Measurements from ENCODE around the gene CYBA.
"Not testable (repeated sequence)": the region's sequence is repeated elsewhere in the genome, so short reads cannot be mapped to it uniquely, and the experiment has no call there.

CYBA gene

DNA sequence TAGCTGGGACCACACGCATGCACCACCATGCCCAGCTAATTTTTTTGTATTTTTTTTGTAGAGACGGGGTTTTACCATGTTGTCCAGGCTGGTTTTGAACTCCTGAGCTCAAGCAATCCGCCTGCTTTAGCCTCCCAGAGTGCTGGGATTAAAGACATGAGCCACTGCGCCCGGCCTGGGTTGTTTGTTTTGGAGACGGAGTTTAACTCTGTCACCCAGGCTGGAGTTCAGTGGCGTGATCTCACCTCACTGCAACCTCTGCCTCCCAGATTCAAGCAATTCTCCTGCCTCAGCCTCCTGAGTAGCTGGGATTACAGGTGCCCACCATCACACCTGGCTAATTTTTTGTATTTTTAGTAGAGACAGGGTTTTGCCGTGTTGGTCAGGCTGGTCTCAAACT lies 41.4 kb downstream of the CYBA start:
- not testable (repeated sequence) for DNase-seq

GRCh38 chr16:88608076-88608475 lies 42.8 kb downstream of the CYBA start:
- no peak for DNase-seq

DNA sequence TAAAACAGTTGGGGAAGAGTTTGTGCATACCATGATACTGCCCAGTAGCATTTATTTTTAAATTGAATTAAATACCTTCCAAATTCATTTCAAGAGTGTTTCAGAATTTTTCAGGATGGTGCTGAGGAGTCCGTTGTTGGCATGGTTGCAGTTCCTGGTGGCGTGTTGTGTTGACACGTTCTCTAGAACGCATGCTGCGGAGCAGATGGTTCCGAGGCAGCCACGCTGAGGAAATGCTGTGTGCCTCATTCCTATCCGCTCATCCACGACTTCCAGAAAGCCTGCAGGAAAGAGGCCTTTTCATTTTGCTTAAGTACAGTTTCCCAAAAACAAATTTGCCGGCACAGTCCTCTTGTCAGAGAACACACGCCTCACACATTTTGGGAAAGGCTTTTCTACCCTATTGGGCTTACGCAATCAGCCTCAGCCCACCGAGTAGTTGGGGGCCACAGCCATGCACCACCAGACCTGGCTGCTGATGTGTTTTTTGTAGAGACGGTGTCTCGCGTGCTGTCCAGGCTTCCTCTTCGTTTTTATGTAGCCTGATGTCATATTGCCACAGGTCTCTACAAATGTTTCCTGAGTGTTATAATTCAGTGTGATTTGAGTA lies 44.6 kb downstream of the CYBA start:
- DNase-seq: no peak

- no peak for DNase-seq
Measured at GRCh38 chr16:88605186-88606147, 45.4 kb downstream of the CYBA start.

DNA sequence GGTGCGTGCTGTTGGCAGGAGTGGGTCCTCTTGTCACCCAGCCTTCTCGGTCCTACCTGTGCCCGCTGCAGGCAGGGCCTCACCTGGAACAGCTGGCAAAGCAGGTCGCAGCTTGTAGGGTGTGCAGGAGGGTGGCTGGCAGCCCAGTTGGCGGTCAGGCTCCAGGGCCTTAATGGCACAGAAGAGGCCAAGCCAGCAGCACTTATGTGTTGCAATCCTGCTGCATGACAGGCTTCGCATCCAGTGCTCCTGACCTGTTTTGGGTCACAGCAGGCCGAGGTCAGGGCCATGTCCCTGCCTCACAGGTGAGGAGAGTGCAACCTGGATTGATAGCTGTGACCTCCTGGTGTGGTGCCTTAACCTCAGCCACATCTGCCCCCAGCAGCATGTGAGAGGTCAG lies 48.8 kb downstream of the CYBA start:
- DNase-seq: no peak

- no peak for DNase-seq
Measured at GRCh38 chr16:88601313-88602036, 49.4 kb downstream of the CYBA start.

DNA sequence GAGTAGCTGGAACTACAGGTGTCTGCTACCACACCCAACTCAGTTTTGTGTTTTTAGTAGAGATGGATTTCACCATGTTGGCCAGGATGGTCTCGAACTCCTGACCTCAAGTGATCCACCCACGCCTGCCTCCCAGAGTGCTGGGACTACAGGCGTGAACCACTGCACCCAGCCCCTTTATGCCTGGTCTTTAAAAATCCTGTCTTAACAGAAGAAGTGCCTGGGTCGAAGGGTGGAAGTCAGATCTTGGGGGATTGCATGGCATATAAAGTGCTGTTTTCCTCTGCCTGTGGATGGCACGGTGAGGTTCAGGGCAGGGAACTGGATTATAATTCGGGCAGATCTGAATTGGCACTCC lies 50.3 kb downstream of the CYBA start:
- no peak for DNase-seq

GRCh38 chr16:88599825-88600538 lies 50.9 kb downstream of the CYBA start:
- DNase-seq: no peak

GRCh38 chr16:88599092-88599733 lies 51.6 kb downstream of the CYBA start:
- DNase-seq: no peak

DNA sequence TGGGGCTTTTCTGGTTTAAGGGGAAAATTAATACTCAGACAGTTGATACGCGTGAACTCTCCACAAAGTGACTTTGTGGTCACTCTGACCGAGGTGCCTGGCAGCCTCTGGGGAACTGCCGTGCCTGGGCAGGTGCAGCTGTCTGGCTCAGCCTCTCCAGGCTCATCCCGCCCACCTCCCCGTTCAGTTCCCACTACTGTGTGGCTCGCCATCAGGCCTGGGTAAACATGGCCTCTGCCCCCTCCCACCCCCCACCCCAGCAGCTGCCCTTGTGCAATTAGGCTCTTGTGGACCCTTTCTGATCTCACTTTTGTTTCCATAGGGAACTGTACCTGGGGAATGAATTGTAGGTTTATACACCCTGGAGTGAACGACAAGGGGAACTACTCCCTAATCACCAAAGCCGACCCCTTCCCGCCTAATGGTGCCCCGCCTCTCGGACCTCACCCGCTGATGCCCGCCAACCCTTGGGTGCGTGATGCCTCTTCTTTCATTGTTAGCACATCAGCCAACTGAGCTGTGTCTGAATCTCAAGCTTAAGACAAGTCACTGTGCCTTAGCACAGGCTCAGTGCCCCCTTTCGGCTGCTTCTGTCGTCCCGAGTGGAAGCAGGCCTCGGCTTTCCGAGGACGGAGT lies 52.9 kb downstream of the CYBA start:
- DNase-seq: no peak

GRCh38 chr16:88596483-88596882 lies 54.4 kb downstream of the CYBA start:
- no peak for DNase-seq

GRCh38 chr16:88595921-88596320 lies 54.9 kb downstream of the CYBA start:
- no peak for DNase-seq

DNA sequence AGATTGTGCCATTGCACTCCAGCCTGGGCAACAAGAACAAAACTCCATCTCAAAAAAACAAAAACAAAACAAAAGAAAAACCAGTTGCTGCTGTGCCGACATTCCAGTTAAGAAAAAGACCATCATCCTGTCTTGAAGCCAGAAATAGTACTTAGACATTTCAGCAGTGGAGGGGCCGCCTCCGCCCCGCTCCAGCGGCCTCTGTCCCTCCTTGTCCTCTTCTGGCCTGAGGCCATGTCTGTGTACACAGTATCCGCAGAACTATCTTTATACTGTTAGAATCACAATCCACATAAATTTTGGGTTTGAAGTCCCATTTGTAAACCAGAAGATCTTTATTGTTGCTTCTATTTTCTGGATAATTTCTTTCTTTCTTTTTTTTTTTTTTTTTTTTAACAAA lies 55.8 kb downstream of the CYBA start:
- DNase-seq: no peak

DNA sequence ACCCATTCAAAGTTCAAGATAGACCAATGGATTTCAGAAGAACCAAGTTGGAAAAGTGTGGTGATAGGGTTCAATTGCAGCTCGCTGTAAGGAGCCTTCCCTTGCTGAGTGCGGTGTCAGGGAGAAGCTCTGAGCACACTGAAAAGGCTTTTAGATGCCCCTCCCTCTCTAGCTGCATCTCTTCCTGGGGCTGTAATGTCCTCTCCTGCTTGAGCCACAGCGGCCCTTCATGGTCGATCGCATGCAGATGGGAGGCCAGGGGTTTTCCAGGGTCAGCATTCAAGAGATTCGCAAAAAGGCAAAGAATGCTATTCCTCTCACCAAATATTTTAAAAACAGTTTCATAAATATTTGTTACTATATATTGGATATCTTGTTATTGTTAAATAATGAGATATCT lies 56.9 kb downstream of the CYBA start:
- DNase-seq: no peak

DNA sequence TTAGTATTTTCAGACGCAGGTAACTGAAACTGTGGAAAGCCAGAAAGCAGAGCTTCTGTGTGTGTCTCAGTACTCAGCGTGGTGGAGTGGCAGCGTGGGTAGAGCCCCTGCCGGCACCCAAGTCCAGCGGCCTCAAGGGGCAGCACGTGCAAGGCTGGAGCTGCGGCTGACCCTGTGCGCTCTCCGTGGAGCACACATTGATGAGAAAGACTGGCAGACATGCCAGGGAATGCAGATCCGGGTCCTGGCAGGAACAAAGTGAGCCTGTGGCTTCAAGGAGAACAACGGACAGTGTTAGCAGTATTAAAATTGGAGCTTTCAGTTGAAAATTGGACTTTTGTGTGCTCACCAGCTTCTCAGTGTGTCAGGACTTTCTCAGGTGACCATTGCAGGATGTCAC lies 57.4 kb downstream of the CYBA start:
- no peak for DNase-seq

Measured in activated T-cell treated with anti-CD3 and anti-CD28 coated beads, Interleukin-2, amount 50 U/mL, for 48 hours (primary cell).